ENCODE measurements around the gene CLPTM1L.

DNA sequence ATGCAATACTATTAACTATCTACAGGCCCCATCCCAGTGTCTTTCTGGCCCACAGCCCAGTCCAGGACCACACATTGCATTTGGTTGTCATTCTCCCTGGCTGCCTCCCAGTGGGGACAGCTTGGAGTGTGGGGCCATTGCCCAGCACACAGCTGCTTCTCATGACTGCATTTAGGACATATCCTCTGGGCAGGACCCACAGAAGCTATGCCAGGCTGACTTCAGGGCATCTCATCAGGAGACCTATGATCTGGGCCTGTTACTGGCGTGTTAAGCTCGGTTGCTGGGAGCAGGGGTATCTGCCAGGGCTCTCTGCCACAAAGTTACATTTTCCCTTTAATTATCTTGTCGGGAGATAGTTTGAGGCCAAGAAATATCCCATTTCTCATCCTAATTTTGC, 32.1 kb upstream of the CLPTM1L start:
- TF ChIP-seq, protein P1, sequence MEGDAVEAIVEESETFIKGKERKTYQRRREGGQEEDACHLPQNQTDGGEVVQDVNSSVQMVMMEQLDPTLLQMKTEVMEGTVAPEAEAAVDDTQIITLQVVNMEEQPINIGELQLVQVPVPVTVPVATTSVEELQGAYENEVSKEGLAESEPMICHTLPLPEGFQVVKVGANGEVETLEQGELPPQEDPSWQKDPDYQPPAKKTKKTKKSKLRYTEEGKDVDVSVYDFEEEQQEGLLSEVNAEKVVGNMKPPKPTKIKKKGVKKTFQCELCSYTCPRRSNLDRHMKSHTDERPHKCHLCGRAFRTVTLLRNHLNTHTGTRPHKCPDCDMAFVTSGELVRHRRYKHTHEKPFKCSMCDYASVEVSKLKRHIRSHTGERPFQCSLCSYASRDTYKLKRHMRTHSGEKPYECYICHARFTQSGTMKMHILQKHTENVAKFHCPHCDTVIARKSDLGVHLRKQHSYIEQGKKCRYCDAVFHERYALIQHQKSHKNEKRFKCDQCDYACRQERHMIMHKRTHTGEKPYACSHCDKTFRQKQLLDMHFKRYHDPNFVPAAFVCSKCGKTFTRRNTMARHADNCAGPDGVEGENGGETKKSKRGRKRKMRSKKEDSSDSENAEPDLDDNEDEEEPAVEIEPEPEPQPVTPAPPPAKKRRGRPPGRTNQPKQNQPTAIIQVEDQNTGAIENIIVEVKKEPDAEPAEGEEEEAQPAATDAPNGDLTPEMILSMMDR (IDR thresholded peaks at IDR 0.05) = no peak
- TF ChIP-seq EP300 (IDR thresholded peaks at IDR 0.05; ENCODE audit: low read depth) = no peak
- no peak for TF ChIP-seq POLR2A (IDR thresholded peaks at IDR 0.05)

Data from transverse colon (tissue), 3 donors.